NCI-H2081 (cell line): ENCODE results near the gene LZTS3.
"Not testable (repeated sequence)": the region's sequence is repeated elsewhere in the genome, so short reads cannot be mapped to it uniquely, and the experiment has no call there.

ENCODE experiments used
- DNase-seq, 2 experiments: peaks; one replicate each; lab custom pipeline; 2025; lab: John Stamatoyannopoulos, UW

Gene LZTS3

DNA sequence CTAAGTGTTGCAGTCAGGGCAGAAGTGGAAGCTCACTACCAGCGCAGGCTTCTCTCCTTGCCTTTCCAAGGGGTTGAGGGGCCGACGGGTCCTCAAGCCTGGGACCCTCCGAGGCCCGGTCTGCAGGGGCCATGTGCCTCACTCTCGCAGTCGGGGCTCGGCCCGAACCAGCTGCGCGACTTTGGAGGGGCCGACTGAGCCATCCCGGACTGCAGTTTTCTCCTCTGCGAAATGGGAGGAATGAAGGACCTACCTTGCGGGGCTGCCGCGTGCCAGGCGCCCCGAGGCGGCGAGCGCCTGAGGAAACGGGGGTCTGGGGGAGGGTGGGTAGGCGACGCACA lies 5.6 kb downstream of the LZTS3 start:
- no peak for DNase-seq

DNA sequence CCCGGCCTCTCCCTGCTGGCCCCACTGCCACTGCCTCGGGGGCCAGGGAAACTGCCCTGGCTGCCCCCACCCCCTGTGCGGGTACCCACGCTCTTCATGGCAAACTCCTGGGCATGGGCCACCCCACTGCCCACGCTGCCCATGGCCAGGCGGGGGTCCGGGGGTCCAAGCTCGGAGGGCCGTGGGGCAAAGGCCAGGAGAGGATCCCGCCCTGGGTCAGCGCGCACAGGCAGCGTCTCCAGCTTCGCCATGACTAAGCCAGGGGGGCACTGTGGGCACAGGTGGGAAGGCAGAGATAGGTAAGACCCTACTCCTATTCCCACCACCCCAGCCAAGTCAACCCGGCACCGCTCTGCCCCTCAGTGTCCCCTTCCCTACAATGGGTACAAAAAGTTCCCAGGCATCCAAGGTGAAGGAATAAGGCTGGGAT lies 6.4 kb downstream of the LZTS3 start:
- no peak for DNase-seq

DNA sequence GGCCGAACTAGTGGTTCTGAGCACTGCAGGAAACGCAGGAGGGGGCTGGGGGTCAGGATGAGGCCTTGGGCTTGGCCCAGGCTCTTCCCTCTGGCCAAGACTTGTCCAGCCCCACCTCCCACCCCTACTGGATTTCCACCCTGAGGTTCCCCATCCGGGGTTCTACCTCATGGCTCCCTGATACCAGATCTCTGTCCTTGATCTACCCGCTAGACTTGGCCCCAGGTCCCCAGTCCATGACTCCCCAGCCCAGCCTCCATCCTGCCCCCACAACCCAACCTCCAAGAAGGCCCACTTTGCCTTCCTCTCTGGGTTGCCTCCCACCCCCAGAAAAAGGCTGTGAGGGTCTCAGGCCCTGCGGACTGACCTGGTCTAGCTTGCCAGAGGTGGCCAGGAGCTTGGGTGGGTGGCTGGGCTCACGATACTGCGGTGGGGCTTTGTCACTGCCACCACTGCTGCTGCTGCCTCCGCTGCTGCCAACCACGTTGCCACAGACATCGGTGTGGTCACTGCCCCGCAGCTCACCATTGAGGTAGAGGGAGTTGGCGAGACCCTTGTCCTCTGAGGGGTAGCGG lies 6.9 kb downstream of the LZTS3 start:
- DNase-seq = no peak

DNA sequence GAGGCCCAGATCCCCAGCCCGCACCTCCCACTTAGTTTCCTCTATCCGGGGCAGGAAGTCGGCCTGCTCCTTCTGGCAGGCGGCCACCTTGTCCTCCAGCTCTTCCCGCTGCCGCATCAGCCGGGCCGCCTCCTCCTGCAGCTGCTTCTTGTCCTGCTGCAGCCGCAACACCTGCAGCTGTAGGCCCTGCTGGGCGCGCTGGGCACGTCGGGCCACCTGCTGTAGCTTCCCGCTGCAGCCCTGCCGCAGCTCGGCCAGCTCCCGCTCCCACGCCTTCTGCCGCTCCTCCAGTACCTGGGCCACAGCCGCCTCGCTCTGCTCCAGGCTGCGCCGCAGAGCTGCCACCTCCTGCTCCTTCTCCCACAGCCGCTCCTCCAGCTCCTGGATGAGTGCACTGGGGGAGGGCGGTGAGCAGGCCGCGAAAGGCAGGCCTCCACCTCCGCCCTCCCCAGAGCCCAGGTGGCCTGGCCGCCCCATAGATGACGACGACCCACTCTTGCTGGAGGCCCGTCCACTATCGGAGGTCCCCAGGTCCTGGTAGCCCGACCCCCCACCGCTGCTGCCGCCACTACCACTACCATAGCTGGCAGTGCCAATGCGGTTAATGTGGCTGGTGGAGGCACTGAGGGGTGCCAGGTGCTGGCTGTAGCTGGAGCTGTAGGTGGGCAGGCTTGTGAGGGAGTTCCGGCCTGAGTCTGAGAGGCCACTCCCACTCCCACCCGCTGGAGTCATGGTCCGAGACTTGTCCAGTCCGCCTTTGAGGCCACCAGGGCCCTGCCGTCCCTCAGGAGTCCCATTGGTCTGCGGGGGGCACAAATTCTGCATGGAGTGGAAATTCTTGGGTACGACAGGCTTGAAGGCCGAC lies 7.6 kb downstream of the LZTS3 start:
- peak in 1 of 2 experiments; percentile 41 for DNase-seq

DNA sequence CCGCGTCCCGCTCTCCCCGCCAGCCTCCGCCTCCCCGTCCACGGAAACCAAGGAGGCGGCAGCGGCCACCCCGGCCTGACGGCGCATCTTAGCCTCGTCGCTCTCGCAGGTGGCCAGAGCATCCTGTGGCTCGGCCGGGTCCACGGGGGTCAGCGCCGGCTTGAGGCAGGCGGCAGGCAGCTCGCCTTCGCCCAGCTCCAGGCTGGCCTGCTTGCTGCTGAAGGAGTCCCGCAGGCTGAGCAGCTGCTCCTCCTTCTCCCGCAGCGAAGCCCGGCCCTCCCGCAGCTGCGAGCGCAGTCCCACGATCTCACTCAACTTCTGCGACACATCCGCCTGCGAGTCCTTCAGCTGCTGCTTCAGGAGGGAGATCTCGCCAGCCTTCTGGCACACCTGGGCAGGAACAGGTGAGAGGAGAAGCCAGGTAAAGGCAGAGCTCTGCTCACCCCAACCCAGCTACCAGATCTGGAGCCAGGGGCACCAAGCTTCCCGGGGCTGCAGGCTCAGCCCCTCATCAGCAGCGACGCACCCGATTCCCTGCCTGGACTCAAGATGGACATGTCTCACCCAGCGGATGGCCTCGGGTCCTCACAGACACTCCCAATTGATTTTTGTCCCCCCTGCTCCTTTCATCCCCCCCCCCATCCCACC lies 8.5 kb downstream of the LZTS3 start:
- no peak for DNase-seq

DNA sequence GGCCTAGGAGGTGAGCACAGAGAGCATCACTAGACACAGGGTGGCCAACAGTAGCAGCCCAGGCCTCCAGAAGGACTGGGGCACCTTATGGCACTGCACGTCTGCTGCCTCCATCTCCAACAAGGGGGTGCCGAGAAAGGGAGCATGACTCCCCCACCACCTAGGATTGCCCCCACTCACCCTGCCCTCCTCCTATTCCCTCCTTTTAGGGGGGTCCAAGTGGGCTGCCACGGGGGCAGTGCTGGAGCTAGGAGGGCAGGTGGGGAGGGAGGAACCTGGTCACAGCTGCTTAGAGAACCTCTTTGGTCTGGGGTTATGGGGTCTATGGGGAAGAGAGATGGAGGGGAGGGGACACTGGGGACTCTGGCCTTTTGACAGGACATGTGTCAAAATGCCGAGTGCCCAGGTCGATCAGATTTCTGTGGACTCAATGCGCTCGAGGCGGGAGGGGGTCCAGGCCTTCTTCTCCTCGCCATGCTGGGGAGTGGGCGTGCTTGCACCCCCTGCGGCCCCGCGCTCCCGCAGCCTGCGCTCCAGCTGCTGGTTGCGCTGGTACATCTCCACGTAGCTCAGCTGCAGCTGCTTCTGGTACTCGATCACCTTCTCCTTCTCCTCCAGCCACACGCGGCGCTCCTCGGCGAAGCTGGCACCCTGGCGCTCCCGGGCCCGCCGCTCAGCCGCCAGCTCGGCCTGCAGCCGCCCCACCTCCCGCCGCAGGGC lies 9.1 kb downstream of the LZTS3 start:
- no peak for DNase-seq

DNA sequence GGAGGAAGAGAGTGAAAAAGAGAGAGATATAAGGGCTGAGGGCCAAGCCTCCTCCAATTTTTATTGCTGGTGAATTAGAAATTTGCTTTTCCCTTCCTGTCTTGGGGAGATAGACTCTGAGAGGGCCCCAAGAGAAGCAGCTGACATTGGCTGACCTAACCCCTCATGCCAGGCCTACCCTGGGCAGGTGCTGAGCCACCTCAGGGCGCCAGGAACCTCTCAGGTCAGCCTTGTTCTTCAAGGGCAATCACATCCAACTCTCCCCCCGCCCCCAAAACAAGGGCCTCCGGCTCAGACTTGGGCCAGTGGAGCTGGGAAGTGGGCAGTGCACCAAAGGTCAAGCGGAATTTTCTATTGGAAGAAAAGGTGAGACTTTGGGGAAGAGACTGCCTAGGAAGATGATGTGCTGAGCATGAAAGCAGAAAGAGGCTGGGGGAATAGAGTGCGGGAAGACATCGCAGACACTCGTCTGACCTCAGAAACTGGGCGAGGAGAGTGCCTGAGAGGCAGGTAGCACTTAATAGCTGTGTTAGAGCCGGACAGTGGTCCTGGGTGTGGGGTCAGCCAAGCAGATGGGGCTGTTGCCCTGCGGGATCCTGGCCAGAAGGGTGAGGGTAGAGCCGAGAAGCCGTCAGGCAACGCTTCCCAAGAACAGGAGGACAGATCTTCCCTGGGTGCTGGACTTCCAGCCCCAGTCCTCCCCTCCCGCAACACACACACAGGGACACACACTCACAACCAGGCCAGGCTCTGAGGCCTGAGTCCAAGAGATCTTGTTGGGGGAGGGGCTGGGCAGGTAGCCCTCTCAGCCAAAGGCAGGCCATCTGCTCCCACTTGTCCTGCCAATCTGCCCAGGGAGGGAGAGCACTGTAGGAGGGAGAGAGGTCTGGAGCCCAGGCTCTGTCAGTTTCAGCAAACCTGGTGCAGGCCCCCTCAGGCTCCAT lies 10.0 kb downstream of the LZTS3 start:
- no peak for DNase-seq

GRCh38 chr20:3162080-3162611 lies 11.2 kb downstream of the LZTS3 start:
- DNase-seq = peak in 1 of 2 experiments; percentile 40

DNA sequence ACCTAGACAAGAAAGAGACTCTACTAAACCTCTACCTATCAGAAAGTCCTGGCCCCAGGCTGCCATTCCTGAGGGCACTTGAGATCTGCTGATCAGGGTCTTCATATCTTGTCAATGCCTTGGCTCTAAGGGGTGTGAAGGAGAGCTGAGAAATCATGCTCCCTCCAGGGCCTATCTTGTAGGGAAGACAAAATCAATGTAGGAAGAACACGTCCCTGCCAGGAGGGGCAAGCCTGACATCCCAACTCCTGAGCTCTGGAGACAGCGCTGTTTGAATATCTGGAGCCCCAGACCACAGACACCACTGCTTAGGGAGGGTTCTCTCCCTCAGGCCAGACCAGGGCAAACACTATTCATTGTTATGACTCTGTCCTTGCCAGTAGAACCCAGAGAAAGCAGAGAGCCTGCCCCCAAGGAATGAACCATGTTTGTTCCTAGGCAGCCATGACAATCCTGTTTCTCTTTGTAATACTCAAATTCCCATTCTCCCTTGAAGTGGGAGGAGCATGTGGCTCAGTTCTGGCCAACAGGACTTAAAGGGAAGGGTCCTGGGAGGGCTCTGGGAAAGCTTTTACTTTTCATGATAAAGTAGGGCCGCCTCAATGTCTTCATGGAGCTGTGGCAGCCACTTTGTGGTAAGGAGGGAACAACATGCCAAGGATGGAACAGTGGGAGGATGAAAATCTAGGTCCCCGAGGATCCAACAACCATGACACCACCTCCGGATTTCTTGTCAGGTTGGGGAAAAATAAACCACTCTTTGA lies 11.9 kb downstream of the LZTS3 start:
- no peak for DNase-seq

DNA sequence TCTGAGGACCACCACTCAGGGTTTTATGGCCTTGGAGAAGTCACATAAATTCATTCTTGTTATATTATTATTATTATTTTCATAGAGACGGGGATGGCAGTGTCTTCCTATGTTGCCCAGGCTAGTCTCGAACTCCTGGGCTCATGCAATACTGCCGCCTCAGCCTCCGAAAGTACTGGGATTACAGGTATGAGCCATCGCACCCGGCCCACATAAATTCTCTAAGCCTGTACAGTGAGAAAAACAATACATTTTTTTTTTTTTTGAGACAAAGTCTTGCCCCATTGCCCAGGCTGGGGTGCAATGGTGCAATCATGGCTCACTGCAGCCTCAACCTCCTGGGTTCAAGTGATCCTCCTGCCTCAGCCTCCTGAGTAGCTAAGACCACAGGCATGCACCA lies 12.9 kb downstream of the LZTS3 start:
- DNase-seq = no peak

DNA sequence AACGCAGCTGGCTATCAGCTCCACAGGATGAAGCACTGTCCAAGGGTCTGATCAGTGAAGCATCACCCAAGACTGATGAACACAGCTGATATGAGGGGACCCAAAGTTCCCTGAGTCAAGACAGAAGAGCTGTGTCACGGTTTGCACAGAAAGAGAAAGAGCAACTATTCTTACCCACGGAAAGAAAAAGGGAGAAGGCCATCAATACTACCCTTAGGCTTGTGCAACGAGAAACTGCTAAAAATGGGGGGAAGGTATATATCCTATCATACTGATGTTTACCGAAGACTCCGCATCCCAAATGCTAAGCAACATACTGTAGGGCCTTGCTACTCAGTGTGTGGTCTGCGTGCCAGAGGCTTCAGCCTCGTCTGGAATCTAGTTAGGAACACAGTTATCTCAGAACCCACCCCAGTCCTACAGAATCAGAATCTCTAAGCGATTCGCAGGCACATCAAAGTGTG lies 14.3 kb downstream of the LZTS3 start:
- DNase-seq = no peak

DNA sequence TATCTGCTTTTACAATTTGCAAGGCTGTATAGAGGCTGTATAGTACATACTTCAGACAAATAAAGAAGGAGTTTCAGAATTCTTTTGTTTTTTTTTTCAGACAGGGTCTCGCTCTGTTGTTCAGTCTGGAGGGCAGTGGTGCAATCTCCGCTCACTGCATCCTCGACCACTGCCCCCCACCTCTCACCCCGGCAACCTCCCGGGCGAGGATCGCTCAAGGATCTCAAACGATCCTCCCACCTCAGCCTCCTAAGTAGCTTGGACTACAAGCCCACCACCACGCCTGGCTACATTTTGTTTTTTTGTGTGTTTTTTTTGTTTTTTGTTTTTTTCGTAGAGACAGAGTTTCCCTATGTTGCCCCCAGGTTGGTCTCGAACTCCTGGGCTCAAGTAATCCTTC lies 15.5 kb downstream of the LZTS3 start:
- no peak for DNase-seq

DNA sequence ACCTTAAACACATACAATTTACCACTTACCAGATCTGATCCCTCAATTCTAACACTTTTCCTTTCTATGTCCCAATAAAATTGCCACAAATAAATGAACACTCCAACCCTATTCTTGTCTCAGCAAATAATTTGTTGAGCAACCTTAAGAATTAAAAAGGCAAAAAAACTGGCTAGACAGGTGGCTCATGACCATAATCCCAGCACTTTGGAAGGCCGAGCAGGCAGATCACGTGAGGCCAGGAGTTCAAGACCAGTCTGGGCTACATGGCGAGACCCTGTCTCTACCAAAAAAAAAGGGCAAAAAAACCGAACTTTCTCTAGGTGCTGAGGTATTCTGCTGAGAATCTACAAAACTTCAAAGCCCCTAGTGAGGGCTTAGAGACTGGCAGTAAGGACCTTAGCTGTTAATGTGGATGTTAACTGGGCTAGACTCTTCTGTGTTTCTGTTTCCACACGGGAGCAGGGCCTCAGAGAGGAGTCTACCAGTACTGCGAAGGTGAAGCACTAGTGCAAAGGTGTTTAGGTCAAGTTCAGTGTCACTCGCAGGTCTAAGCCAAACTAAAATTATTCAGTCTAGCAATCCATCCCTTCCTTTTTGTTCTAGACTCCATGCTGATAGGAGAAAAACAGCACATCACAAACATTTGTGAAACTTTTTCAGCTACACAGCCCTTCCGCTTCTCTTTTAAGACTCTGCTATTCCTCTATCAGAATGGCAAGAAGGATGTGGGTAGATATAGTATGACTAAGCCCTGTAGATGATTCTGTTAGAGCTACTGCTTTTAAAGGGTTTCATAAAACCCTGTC lies 16.3 kb downstream of the LZTS3 start:
- no peak for DNase-seq

DNA sequence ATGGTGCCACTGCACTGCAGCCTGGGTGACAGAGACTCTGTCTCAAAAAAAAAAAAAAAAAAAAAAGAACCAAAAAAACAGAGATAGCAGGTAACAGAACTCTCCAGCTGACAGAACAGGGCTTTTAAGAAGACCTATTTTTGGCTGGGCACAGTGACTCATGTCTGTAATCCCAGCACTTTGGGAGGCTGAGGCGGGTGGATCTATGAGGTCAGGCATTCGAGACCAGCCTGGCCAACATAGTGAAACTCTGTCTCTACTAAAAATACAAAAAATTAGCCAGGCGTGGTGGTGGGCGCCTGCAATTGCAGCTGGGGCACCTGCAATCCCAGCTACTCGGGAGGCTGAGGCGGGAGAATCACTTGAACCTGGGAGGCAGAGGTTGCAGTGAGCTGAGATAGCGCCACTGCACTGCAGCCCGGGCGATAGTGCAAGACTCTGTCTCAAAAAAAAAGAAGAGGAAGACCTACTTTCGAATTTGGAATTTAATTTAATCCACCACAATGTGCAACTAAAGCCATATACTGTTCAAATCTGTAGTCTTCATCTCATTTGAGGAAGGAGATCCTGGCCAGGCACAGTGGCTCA lies 21.2 kb downstream of the LZTS3 start:
- DNase-seq = not testable (repeated sequence)

- DNase-seq = no peak
These were observed 22.4 kb downstream of the LZTS3 start for GRCh38 chr20:3150908-3151307.

- DNase-seq = no peak
These were observed 26.5 kb downstream of the LZTS3 start for GRCh38 chr20:3146732-3147341.

- DNase-seq = no peak
These were observed 31.6 kb downstream of the LZTS3 start for GRCh38 chr20:3141757-3142156.

DNA sequence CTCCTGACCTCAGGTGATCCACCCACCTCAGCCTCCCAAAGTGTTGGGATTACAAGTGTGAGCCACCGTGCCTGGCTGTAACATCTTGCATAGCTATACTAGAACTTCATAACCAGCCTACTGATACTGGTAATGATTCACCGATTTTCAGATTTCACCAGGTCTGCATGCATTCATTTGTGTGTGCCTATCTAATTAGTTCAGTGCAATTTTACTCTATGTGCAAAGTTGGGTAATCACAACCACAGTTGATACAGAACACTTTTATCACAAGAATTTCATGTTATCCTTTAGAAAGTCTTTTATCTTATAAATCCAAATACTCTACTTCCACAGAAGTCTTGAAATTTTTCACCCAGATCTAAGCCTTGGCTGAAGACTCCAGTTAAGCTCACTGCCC lies 35.9 kb downstream of the LZTS3 start:
- no peak for DNase-seq
